GM18505 (cell line): ENCODE results near the gene DUSP10.

ENCODE experiments used
- ATAC-seq: cut with Tn5 transposase; IDR thresholded peaks from one replicate; pipeline ENCODE4 v1.9.1; 2021; ENCODE audit not compliant: unreplicated experiment
- POLR2A ChIP-seq: IDR thresholded peaks from 4 replicates; pipeline ENCODE4 v1.6.1; 2011; ENCODE audit warnings: borderline replicate concordance; ENCODE audit not compliant: insufficient read depth, insufficient read length; ENCODE audit errors: extremely low read depth

DUSP10 gene

DNA sequence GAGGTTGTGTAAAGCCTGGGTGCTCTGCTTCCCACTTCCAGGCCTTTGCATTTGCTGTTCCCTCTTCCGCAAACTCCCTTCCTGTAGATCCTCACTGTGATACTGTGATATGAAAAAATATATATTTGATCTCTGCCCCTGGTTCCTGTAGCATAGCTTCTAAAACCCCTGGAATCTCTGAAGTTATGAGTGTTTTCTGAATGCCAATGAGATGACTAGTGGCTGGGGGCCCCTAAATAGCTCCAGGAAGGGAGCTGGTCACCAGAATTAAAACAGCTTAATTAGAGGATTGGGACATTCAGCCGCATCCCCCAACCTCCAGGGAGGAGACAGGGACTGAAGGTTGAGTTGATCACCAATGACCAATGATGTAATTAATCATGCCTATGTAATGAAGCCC, 21.9 kb downstream of the DUSP10 start:
- ATAC-seq, result no peak
- TF ChIP-seq POLR2A, result no peak

DNA sequence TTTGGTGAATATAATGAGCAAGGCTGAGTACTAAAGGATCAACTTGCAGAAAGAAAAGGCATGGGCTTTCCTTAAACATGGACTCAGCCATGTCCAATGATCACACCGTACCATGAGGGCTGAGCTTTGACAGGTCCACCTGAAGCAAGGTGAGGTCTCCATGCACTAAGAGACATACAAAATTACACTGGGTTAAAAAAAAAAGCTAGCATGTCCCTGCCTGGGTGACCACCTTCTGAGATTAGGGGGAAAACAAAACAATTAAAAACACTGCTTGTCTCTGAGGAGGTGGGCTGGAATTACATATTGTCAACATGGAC, 22.7 kb downstream of the DUSP10 start:
- TF ChIP-seq POLR2A, result no peak
- ATAC-seq, result no peak

DNA sequence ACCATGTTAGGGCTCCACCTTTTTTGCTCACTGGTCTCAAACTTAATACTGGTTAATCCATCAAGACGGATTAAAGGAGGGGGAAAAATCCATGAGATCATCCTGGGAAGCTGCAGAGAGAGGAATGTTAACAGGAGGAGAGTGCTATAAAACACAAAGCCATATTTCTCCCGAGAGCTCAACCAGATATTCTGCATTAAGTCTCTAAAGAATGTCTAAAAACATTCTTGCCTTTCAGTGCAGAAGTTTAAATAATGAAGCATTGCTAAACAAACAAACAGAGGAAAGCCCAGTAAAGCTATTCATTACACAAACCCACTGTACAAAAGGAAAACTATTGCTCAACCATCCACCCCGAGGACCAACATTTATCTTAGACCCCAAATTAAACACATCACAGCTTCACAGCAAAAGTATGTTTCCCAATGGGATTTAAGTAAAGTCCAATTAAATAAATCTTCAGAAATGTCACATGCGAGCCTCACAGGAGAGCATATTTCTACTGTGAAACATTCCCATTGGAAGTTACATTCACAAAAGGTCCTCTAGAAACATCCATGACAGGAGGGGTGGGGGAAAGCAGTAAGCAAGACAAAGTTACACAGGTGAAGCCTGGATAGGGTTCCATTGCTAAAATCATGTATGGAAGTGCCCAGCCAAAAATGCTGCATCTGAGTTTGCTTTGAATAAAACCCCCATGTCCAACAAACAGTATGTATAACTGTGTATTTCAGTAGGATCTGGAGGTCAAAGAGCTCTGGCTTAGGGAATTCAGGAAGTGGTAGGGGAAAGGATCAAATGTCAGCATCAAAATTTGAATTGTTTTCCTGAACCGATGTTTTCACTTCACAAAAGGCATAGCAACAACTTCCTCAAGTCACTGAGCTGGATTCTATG, 23.3 kb downstream of the DUSP10 start:
- no peak for TF ChIP-seq POLR2A
- ATAC-seq, result no peak

DNA sequence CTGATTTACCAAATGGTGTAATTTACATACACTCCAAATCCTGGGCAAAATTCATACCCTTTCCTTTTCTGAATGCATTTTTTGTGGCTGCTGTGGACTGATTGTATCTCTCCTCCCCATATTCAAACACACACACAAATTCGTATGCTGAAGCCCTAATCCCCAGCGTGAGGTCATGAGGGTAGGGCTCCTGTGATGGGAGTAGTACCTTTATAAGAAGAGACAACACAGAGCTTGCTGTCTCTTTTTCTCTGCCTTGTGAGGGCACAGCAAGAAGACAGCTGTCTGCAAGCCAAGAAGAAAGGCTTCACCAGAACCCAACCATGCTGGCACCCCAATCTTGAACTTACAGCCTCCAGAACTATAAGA, 24.4 kb downstream of the DUSP10 start:
- no peak for TF ChIP-seq POLR2A
- no peak for ATAC-seq

DNA sequence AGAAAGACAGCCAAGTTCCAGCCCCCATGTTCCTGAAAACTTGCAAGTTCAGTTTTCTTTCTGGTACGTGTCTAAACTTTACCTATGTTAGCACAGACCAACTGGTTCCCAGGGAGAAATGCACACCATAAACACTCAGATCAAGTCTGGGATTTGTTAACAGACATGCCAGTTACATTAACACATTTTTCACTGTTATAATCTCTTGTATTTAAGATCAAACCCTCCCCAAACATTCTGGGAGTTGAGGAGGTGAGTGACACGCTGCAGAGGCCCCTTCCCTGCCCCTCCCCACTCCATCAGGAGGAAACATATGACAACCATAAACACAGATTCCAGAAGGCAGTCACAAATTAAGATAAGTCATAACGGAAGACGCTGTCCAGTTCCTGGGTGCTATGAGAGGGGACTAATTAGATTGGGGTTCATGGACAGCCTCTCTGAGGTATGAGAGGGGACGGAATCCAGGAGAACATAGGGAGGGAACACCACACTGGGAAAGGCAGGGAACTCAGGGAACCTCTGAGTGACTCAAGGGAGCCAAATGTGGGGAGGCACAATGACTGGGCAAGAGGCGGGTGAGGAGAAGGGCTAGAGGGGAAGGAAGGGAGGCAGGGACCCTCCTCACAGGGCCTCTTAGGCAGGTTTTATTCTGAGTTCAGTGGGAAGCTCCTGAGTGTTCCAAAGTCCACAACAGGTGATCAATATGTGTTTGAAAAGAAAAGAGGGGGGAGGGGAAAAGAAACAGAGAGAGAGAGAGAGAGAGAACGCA, 25.0 kb downstream of the DUSP10 start:
- ATAC-seq, result no peak

DNA sequence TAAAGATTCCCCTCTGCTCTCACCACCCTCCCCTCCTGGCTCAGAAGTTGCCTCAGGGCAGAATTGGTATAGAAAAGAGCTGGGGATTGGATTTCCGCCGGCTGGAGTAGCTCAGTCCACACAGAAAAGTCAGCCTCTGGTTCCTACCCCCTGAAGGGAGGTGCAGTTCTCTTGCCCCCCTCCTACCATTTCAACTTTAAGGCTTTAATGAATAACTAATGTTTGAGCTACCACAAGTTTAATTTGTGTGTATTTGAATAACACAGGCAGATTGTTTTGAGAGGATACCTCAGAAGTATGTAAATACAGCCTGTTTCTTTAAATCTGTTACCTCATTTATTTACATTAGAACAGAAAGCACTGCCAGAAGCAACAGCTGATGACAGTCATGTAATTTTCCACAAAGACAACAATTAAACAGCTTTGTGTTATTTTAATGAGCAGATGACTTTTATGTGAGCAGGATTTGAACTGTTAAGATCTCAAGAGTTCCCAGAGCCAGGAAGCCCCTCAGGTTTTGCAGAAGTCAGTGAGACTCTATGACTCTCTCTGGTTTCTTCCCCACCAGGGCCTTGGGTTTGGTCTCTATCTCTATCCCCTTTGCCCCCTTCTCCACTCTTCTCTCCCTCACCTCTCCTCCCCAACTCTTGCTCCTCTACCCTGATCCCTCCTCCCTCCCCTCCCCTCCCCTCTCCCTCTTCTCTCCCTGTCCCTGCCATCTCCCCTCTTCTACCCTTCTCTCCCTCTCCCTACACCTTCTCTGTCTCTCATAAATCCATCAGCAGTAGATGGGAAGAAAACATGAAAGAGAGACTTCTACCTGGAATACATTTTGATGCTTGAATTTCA, 26.3 kb downstream of the DUSP10 start:
- no peak for ATAC-seq
- TF ChIP-seq POLR2A, result no peak

More for the DNA sequence above, 25.0 kb downstream of the DUSP10 start:
- TF ChIP-seq POLR2A, result no peak

DNA sequence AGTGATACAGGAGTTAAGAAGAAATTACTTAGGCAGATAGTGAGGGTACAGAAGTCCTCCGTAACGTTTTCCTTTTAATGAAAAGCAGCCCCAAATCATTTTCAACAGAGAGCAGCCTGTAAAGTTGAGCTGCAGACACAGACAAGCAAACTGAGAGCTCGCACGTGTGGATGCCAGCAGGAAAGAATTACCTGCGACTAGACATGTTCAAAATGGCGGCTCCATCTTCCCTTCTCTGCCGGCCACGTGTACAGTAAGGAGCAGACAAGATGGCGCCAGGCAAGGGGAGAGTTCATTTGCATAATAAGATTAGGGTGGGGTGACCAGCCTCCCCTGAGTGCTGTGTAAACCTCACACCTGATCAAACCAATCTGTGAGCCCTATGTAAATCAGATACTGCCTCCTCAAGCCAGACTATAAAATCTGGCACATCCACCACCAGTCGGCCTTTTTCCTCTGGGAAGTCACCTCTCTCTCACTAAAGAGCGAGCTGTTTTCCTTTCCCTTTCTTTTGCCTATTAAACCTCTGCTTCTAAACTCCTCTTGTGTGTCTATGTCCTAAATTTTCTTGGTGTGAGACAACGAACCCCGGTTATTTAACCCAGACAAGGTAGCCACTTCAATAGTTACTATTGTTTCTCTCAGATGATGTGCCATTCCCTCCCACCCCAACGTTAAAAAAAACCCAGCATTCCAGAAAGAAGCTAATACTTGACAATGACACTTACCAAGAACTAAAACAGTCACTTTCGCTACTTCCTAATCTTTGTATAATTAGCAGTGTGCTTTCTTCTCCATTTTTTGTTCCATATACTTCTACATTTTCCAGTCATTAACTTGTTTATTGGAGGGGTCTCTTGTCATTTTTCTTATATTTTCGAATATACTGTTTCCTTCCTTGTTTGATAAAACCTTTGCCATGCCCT, 27.4 kb downstream of the DUSP10 start:
- no peak for ATAC-seq
- TF ChIP-seq POLR2A, result no peak

DNA sequence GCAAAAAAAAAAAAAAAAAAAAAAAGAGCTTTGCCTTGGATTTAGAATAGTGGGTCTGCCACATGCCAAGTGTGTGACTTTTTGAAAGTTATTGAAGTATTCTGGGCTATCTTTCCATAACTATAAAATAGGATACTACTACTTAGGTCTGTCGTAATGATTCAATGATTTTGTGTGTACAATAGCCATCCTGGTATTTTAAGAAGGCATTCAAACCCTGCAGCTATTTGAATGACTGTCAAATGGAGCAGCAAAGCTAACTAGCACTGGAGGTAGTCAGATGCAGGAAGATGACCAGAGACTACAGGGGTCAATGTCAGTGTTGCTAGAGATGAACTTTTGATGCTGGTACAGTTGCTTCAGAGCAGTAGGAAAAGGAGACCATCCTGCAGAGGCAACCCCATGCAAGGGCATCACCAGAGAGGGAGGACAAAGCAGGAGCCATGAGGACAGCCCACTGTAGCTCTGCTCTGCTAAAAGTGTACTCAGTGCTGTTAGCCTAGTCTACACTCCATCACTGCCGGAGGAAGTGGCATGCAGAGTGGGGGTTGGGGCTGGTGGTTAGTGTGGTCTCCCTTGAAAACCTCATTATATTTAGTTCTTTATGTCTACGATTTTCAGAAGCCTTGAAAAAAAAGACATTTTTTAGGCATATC, 29.0 kb downstream of the DUSP10 start:
- peak; percentile 61 for ATAC-seq
- no peak for TF ChIP-seq POLR2A

DNA sequence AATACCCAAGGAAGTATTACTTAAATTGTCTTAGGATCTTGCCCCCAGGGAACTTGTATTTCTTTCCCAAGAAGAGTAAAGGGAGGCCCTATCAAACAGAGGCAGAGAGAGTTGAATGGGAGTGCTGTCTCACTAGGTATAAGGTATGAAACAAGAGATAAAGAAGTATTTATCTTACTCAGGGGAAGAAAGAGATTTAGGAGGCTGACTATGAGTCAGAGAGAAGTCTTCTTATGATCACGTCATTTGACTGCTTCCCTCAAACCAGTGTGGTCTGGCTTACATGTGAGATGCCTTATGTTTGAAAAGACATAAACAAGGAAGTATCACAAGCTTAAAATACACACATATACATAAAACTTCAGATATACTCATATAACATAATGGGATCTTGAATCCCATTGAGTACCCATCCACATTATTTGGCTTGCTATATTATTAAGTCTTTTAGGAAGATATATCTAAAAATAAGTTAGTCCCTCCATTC, 29.6 kb downstream of the DUSP10 start:
- ATAC-seq, result peak; percentile 51
- TF ChIP-seq POLR2A, result no peak

DNA sequence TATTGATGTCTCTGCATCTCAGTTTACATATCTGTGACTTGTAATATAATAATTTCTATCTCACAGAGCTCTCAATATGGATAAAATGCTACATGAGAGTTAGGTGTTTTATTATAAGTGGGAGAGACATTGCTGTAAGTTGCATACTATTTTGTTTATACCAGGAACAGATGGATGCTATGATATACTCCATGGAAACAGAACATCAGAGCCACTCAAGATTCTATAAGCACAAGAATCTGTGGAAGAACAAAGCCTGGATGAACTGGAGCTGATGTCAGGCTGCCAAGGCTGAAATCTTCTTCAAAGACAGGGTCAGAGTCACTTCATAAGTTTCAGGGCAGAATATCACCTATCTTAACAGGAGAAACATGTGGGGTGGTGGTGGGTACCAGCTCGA, 30.2 kb downstream of the DUSP10 start:
- TF ChIP-seq POLR2A, result no peak
- no peak for ATAC-seq

DNA sequence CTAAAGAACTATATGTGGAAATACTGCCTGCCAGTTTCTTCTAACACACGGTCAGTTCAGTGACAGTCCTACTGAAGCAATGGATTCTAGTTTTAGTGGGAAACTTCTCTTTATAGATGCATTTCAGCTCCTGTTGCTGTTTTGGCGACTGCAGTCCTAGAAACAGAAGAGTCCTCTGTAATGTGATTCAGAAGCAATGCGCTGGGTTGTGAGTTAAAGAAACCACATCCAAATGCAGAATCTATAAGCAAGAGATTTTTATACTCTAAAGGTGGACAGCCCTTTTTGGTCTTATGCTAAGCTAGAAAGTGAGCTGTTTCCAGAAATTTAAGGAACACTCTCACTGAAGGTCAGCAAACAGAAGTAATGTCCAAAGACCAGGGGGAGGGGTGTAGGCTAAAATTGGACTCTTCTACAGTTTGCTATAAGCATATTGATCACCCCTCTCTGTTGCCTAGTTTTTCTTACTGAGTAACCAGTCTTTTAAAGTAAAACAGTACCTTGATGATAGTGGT, 30.8 kb downstream of the DUSP10 start:
- no peak for ATAC-seq

More for the DNA sequence above, 30.8 kb downstream of the DUSP10 start:
- no peak for TF ChIP-seq POLR2A
